ENCODE data around the gene SHISA9. TPM values are rescaled to one million over a fixed set of nuclear protein-coding genes. Genes with fewer than 3 reads are reported as not detected.

The SHISA9 gene
- total and polyA plus RNA-seq, 2 donors = 0.05 to 0.07 TPM

- no peaks in the 10 kb centered on the region for H3K9me3 ChIP-seq (ENCODE audit: control insufficient read depth in 2 of 2, insufficient read depth in 1 of 2, low read length in 1 of 2)
- H3K4me3 ChIP-seq (ENCODE audit: low read length in 2 of 2) = no peak overlapping the region
- H3K4me1 ChIP-seq (ENCODE audit: control insufficient read depth in 2 of 2, insufficient read depth in 2 of 2, low read length in 2 of 2) = no peaks in the 10 kb centered on the region
- no peak for DNase-seq (ENCODE audit: low read depth in 6 of 9, low spot score in 9 of 9)
- H3K27me3 ChIP-seq (ENCODE audit: control insufficient read depth in 2 of 2, insufficient read depth in 1 of 2, low read length in 1 of 2) = no peaks in the 10 kb centered on the region
- no peaks in the 10 kb centered on the region for H3K36me3 ChIP-seq (ENCODE audit: control insufficient read depth in 2 of 2, insufficient read depth in 2 of 2, low read length in 1 of 2)
- H3K27ac ChIP-seq (ENCODE audit: low read depth in 1 of 2, low read length in 1 of 2) = no peak overlapping the region
Measured at GRCh38 chr16:12958366-12958765, 57.0 kb downstream of the SHISA9 start.

DNA sequence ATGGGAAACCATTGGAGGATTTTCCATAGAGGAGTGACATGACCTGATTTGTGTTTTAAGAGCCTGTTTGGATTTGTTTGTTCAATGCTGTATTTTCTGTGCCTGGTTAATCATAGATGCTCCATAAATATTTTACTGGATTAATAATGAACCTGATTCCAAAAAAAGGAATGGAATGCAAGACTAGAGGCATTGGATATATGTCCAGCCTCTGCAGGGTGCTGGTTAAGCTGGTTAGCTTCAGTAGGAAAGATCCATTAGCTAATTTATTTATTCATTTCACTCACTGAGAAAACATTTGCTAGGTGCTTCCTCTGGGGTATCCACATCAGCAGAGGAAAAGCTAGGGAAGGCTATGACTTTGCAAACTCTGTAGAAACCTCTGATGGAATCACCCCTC, 57.7 kb downstream of the SHISA9 start:
- DNase-seq (ENCODE audit: low read depth in 6 of 9, low spot score in 9 of 9) = no peak
- H3K27ac ChIP-seq (ENCODE audit: low read depth in 1 of 2, low read length in 1 of 2) = no peak overlapping the region
- no peaks in the 10 kb centered on the region for H3K36me3 ChIP-seq (ENCODE audit: control insufficient read depth in 2 of 2, insufficient read depth in 2 of 2, low read length in 1 of 2)
- H3K4me1 ChIP-seq (ENCODE audit: control insufficient read depth in 2 of 2, insufficient read depth in 2 of 2, low read length in 2 of 2) = no peaks in the 10 kb centered on the region
- H3K9me3 ChIP-seq (ENCODE audit: control insufficient read depth in 2 of 2, insufficient read depth in 1 of 2, low read length in 1 of 2) = no peaks in the 10 kb centered on the region
- H3K27me3 ChIP-seq (ENCODE audit: control insufficient read depth in 2 of 2, insufficient read depth in 1 of 2, low read length in 1 of 2) = no peaks in the 10 kb centered on the region
- H3K4me3 ChIP-seq (ENCODE audit: low read length in 2 of 2) = no peak overlapping the region

GRCh38 chr16:12961626-12962025, 60.2 kb downstream of the SHISA9 start:
- no peaks in the 10 kb centered on the region for H3K4me1 ChIP-seq (ENCODE audit: control insufficient read depth in 2 of 2, insufficient read depth in 2 of 2, low read length in 2 of 2)
- no peak for DNase-seq (ENCODE audit: low read depth in 6 of 9, low spot score in 9 of 9)
- H3K9me3 ChIP-seq (ENCODE audit: control insufficient read depth in 2 of 2, insufficient read depth in 1 of 2, low read length in 1 of 2) = no peaks in the 10 kb centered on the region
- WGBS = 82% methylated on average over 6 of the region's 6 CpGs
- H3K27me3 ChIP-seq (ENCODE audit: control insufficient read depth in 2 of 2, insufficient read depth in 1 of 2, low read length in 1 of 2) = no peaks in the 10 kb centered on the region
- no peaks in the 10 kb centered on the region for H3K36me3 ChIP-seq (ENCODE audit: control insufficient read depth in 2 of 2, insufficient read depth in 2 of 2, low read length in 1 of 2)
- no peak overlapping the region for H3K27ac ChIP-seq (ENCODE audit: low read depth in 1 of 2, low read length in 1 of 2)
- H3K4me3 ChIP-seq (ENCODE audit: low read length in 2 of 2) = no peak overlapping the region

GRCh38 chr16:12964461-12964860, 63.1 kb downstream of the SHISA9 start:
- no peak overlapping the region for H3K27ac ChIP-seq (ENCODE audit: low read depth in 1 of 2, low read length in 1 of 2)
- H3K4me1 ChIP-seq (ENCODE audit: control insufficient read depth in 2 of 2, insufficient read depth in 2 of 2, low read length in 2 of 2) = no peaks in the 10 kb centered on the region
- no peak for DNase-seq (ENCODE audit: low read depth in 6 of 9, low spot score in 9 of 9)
- H3K27me3 ChIP-seq (ENCODE audit: control insufficient read depth in 2 of 2, insufficient read depth in 1 of 2, low read length in 1 of 2) = no peaks in the 10 kb centered on the region
- WGBS = 70% methylated on average over 2 of the region's 2 CpGs
- no peaks in the 10 kb centered on the region for H3K9me3 ChIP-seq (ENCODE audit: control insufficient read depth in 2 of 2, insufficient read depth in 1 of 2, low read length in 1 of 2)
- H3K4me3 ChIP-seq (ENCODE audit: low read length in 2 of 2) = no peak overlapping the region
- H3K36me3 ChIP-seq (ENCODE audit: control insufficient read depth in 2 of 2, insufficient read depth in 2 of 2, low read length in 1 of 2) = no peaks in the 10 kb centered on the region

GRCh38 chr16:12965274-12965804, 63.9 kb downstream of the SHISA9 start:
- 81% methylated on average over 7 of the region's 7 CpGs for WGBS
- H3K27me3 ChIP-seq (ENCODE audit: control insufficient read depth in 2 of 2, insufficient read depth in 1 of 2, low read length in 1 of 2) = no peaks in the 10 kb centered on the region
- no peak for DNase-seq (ENCODE audit: low read depth in 6 of 9, low spot score in 9 of 9)
- H3K4me3 ChIP-seq (ENCODE audit: low read length in 2 of 2) = no peak overlapping the region
- H3K9me3 ChIP-seq (ENCODE audit: control insufficient read depth in 2 of 2, insufficient read depth in 1 of 2, low read length in 1 of 2) = no peaks in the 10 kb centered on the region
- no peak overlapping the region for H3K27ac ChIP-seq (ENCODE audit: low read depth in 1 of 2, low read length in 1 of 2)
- H3K4me1 ChIP-seq (ENCODE audit: control insufficient read depth in 2 of 2, insufficient read depth in 2 of 2, low read length in 2 of 2) = no peaks in the 10 kb centered on the region
- no peaks in the 10 kb centered on the region for H3K36me3 ChIP-seq (ENCODE audit: control insufficient read depth in 2 of 2, insufficient read depth in 2 of 2, low read length in 1 of 2)

GRCh38 chr16:12971241-12971640, 69.8 kb downstream of the SHISA9 start:
- Histone ChIP-seq H3K27me3 (ENCODE audit: control insufficient read depth in 2 of 2, insufficient read depth in 1 of 2, low read length in 1 of 2) (no peaks in the 10 kb centered on the region), H3K27ac (ENCODE audit: low read depth in 1 of 2, low read length in 1 of 2) (no peak overlapping the region), H3K36me3 (ENCODE audit: control insufficient read depth in 2 of 2, insufficient read depth in 2 of 2, low read length in 1 of 2) (no peaks in the 10 kb centered on the region), H3K4me1 (ENCODE audit: control insufficient read depth in 2 of 2, insufficient read depth in 2 of 2, low read length in 2 of 2) (no peaks in the 10 kb centered on the region), H3K4me3 (ENCODE audit: low read length in 2 of 2) (no peak overlapping the region), H3K9me3 (ENCODE audit: control insufficient read depth in 2 of 2, insufficient read depth in 1 of 2, low read length in 1 of 2) (no peaks in the 10 kb centered on the region)
- WGBS = 14% methylated on average over 2 of the region's 2 CpGs
- DNase-seq (ENCODE audit: low read depth in 6 of 9, low spot score in 9 of 9) = no peak

- H3K27me3 ChIP-seq (ENCODE audit: control insufficient read depth in 2 of 2, insufficient read depth in 1 of 2, low read length in 1 of 2) = no peaks in the 10 kb centered on the region
- DNase-seq (ENCODE audit: low read depth in 6 of 9, low spot score in 9 of 9) = no peak
- H3K36me3 ChIP-seq (ENCODE audit: control insufficient read depth in 2 of 2, insufficient read depth in 2 of 2, low read length in 1 of 2) = no peaks in the 10 kb centered on the region
- no peaks in the 10 kb centered on the region for H3K4me1 ChIP-seq (ENCODE audit: control insufficient read depth in 2 of 2, insufficient read depth in 2 of 2, low read length in 2 of 2)
- no peaks in the 10 kb centered on the region for H3K9me3 ChIP-seq (ENCODE audit: control insufficient read depth in 2 of 2, insufficient read depth in 1 of 2, low read length in 1 of 2)
- H3K27ac ChIP-seq (ENCODE audit: low read depth in 1 of 2, low read length in 1 of 2) = no peak overlapping the region
- 98% methylated on average over 3 of the region's 3 CpGs for WGBS
- no peak overlapping the region for H3K4me3 ChIP-seq (ENCODE audit: low read length in 2 of 2)
Measured at GRCh38 chr16:12972246-12972645, 70.8 kb downstream of the SHISA9 start.

DNA sequence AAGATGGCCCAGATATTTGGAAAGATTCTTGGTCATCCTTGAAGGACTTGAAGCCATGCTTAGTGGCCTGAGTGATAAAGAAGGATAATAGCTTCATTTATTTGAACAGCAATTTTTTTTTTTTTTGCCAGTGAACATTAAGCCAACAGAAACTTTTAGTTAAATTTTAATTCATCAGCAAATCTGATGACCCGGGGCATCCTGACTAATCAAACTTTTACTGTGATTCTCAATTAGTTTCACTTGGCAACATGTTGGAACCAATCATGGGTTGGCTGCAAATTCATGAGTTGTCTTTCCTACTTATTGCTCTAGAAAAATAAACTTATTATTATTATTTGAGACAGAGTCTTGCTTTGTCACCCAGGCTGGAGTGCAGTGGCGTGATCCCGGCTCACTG, 74.4 kb downstream of the SHISA9 start:
- Histone ChIP-seq H3K4me3 (ENCODE audit: low read length in 2 of 2) (no peak overlapping the region), H3K27me3 (ENCODE audit: control insufficient read depth in 2 of 2, insufficient read depth in 1 of 2, low read length in 1 of 2) (no peaks in the 10 kb centered on the region), H3K9me3 (ENCODE audit: control insufficient read depth in 2 of 2, insufficient read depth in 1 of 2, low read length in 1 of 2) (no peaks in the 10 kb centered on the region), H3K4me1 (ENCODE audit: control insufficient read depth in 2 of 2, insufficient read depth in 2 of 2, low read length in 2 of 2) (no peaks in the 10 kb centered on the region), H3K27ac (ENCODE audit: low read depth in 1 of 2, low read length in 1 of 2) (no peak overlapping the region), H3K36me3 (ENCODE audit: control insufficient read depth in 2 of 2, insufficient read depth in 2 of 2, low read length in 1 of 2) (no peaks in the 10 kb centered on the region)
- no peak for DNase-seq (ENCODE audit: low read depth in 6 of 9, low spot score in 9 of 9)
- 96% methylated on average over 3 of the region's 3 CpGs for WGBS

DNA sequence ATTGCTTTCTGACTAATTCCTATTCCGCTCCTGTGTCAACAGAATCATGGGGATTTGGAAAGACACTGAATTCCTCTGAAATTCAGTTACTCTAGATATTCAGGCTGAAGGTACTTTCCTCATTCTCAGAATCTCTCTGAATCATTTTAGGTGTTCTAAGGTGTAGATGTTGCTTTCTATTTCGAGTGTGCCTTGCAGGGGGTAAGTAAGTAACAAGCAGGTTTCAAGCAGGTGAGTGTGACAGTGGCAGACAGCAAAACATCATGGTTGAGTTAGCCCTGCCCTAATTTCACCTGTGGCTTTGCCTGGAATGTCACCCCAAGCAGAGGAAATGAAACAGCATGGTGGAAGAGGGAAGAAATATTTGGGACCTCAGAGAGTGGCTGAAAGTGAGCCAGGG, 75.1 kb downstream of the SHISA9 start:
- Histone ChIP-seq H3K27ac (ENCODE audit: low read depth in 1 of 2, low read length in 1 of 2) (no peak overlapping the region), H3K4me3 (ENCODE audit: low read length in 2 of 2) (no peak overlapping the region), H3K27me3 (ENCODE audit: control insufficient read depth in 2 of 2, insufficient read depth in 1 of 2, low read length in 1 of 2) (no peaks in the 10 kb centered on the region), H3K4me1 (ENCODE audit: control insufficient read depth in 2 of 2, insufficient read depth in 2 of 2, low read length in 2 of 2) (no peaks in the 10 kb centered on the region), H3K9me3 (ENCODE audit: control insufficient read depth in 2 of 2, insufficient read depth in 1 of 2, low read length in 1 of 2) (no peaks in the 10 kb centered on the region), H3K36me3 (ENCODE audit: control insufficient read depth in 2 of 2, insufficient read depth in 2 of 2, low read length in 1 of 2) (no peaks in the 10 kb centered on the region)
- WGBS = 72% methylated on average over 2 of the region's 2 CpGs
- DNase-seq (ENCODE audit: low read depth in 6 of 9, low spot score in 9 of 9) = no peak

GRCh38 chr16:12976936-12977335, 75.5 kb downstream of the SHISA9 start:
- no peak overlapping the region for H3K4me3 ChIP-seq (ENCODE audit: low read length in 2 of 2)
- no peak for DNase-seq (ENCODE audit: low read depth in 6 of 9, low spot score in 9 of 9)
- H3K9me3 ChIP-seq (ENCODE audit: control insufficient read depth in 2 of 2, insufficient read depth in 1 of 2, low read length in 1 of 2) = no peaks in the 10 kb centered on the region
- 84% methylated on average over 5 of the region's 5 CpGs for WGBS
- no peaks in the 10 kb centered on the region for H3K4me1 ChIP-seq (ENCODE audit: control insufficient read depth in 2 of 2, insufficient read depth in 2 of 2, low read length in 2 of 2)
- H3K27me3 ChIP-seq (ENCODE audit: control insufficient read depth in 2 of 2, insufficient read depth in 1 of 2, low read length in 1 of 2) = no peaks in the 10 kb centered on the region
- no peaks in the 10 kb centered on the region for H3K36me3 ChIP-seq (ENCODE audit: control insufficient read depth in 2 of 2, insufficient read depth in 2 of 2, low read length in 1 of 2)
- no peak overlapping the region for H3K27ac ChIP-seq (ENCODE audit: low read depth in 1 of 2, low read length in 1 of 2)

All from thymus (tissue), 11 donors.